Bronchial epithelial cell (primary cell): ENCODE data around the gene PREX1. TPM values are rescaled to one million over a fixed set of nuclear protein-coding genes. Genes with fewer than 3 reads are reported as not detected.

Experiments used
- DNase-seq: peaks from one replicate; pipeline ENCODE4 v3.0.0-alpha.2; 2010; ENCODE audit warnings: low read depth
- FAIRE-seq: peaks from 2 replicates; lab custom pipeline; 2011; peaks lifted over from hg19 to GRCh38; lab: Jason Lieb, UNC
- H3K27me3 ChIP-seq: 2 replicates; pipeline ENCODE4 v1.5.1; 2011; ENCODE audit warnings: low read length; ENCODE audit not compliant: control insufficient read depth, insufficient read depth
- H3K36me3 ChIP-seq: 2 replicates; pipeline ENCODE4 v1.5.1; 2011; ENCODE audit warnings: low read length; ENCODE audit not compliant: control insufficient read depth, insufficient read depth
- H3K4me3 ChIP-seq: 2 replicates; pipeline ENCODE4 v1.5.1; 2011; ENCODE audit warnings: mild to moderate bottlenecking, low read depth, low read length, control low read depth
- total RNA-seq: library from RNA; depleted of rRNA; stranded (reverse); fragments of >200 nt; gene quantifications from 2 replicates; pipeline ENCODE4 v1.2.1, GENCODE V29; 2014
- TF ChIP-seq, protein P1 (sequence below): IDR thresholded peaks from 2 replicates; pipeline ENCODE4 v1.5.1; 2011; ENCODE audit warnings: mild to moderate bottlenecking, moderate library complexity, low read length, control low read depth, inconsistent platforms; ENCODE audit not compliant: insufficient read depth, severe bottlenecking

The PREX1 gene
- total RNA-seq, 1 donor from 2014 or later = under 0.01 TPM

DNA sequence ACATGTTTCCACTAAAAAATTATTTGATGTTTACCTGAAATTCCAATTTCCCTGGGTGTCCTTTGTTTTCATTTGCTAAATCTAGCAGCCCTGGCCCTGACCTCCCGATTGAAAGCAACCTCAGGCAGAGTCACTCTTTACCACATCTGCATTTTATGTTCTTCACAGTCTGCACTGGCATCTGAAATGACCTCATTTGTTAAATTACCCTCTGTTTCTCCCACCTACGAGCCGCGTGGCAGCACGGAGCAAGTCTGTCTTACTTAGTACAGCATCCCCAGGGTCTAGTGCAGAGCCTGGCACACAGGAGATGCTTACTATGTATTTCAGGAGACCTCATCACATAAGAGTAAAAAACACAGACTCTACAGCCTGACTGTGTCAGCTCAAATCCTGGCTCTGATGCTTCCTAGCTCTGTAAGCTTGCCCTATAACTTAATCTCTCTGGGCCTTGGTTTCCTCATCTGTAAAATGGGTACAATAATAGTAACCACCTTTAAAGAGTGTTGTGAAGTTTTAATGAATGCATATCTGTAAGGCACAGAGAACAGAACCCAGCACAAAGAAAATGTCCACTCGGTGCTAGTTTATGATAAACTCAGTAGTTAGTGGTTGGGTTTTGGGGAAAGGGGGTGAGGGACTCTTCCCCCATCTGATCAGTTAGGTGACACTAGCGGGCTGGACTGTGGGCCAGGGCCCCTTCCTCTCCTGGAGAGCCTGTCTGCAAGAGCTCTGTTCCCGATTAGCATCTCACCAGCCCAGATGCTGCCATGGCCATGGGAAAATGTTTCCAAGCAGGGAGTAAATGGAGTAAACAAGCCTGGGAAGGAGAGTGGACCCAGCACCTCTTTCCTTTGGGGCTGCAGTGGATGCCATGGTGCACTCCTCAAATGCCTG lies 88.2 kb downstream of the PREX1 start:
- Histone ChIP-seq H3K36me3 (no peaks in the 10 kb centered on the region), H3K4me3 (no peak overlapping the region), H3K27me3 (no peaks in the 10 kb centered on the region)
- TF ChIP-seq, protein P1, sequence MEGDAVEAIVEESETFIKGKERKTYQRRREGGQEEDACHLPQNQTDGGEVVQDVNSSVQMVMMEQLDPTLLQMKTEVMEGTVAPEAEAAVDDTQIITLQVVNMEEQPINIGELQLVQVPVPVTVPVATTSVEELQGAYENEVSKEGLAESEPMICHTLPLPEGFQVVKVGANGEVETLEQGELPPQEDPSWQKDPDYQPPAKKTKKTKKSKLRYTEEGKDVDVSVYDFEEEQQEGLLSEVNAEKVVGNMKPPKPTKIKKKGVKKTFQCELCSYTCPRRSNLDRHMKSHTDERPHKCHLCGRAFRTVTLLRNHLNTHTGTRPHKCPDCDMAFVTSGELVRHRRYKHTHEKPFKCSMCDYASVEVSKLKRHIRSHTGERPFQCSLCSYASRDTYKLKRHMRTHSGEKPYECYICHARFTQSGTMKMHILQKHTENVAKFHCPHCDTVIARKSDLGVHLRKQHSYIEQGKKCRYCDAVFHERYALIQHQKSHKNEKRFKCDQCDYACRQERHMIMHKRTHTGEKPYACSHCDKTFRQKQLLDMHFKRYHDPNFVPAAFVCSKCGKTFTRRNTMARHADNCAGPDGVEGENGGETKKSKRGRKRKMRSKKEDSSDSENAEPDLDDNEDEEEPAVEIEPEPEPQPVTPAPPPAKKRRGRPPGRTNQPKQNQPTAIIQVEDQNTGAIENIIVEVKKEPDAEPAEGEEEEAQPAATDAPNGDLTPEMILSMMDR = no peak
- no peak for FAIRE-seq
- no peak for DNase-seq

DNA sequence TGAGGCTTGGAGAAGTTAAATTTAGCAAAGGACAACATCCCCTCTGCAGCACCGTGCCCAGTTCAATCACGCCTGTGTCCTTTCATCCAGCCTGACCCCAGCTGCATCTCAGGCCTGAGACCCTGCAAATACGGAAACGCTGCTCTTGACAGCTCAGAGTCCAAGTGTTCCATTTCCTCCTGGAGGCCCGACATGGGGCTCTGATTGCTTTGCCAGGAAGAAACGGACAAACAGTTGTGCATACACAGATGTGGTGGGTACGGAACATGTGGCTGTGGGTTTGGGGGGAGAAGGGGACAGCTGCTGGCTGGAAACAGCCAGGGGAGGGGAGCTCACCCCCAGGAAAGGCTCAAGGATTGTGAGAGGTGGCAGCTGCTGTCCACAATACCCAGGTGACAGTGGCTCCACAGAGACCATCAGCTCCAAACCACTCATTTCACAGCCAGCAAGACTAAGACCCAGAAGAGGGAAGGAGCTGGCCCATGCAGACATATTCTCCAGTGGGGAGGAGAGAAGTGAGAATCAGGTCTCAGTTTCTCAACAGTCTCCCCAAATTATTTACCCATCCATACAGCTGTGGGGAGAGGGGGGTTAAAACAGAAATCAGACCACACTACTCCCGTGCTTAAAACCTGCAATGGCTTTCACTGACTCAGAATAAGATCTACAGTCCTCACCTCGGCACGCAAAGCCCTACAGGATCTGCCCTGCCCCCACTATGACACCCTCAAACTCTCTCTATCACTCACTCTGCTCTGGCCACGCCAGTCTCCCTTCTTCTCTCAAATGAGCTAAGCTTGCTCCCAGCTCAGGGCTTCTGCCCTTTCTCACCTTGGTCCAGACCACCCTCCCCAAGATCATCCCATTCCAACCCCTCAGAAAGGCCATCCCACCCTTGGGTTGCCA lies 89.1 kb downstream of the PREX1 start:
- TF ChIP-seq, protein P1 = no peak
- Histone ChIP-seq H3K36me3 (no peaks in the 10 kb centered on the region), H3K27me3 (no peaks in the 10 kb centered on the region), H3K4me3 (no peak overlapping the region)
- no peak for DNase-seq
- FAIRE-seq = no peak

DNA sequence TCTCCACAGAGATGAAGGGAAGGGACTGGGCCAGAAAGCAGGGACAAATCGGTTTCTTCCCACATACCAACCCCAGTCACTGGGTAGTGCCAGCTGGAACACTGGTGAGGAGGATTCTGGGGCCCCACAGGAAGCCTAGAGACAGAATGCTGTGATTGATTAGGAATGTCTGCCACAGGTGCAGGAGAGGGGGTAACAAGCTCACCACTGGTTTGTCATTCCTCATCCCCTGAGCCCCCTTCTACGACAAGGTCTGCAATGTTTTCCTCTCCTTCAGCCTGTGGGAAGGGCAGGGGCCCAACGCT lies 89.8 kb downstream of the PREX1 start:
- DNase-seq (no peak), FAIRE-seq (no peak)
- Histone ChIP-seq H3K4me3 (no peak overlapping the region), H3K27me3 (no peaks in the 10 kb centered on the region), H3K36me3 (no peaks in the 10 kb centered on the region)
- TF ChIP-seq, protein P1 = no peak

DNA sequence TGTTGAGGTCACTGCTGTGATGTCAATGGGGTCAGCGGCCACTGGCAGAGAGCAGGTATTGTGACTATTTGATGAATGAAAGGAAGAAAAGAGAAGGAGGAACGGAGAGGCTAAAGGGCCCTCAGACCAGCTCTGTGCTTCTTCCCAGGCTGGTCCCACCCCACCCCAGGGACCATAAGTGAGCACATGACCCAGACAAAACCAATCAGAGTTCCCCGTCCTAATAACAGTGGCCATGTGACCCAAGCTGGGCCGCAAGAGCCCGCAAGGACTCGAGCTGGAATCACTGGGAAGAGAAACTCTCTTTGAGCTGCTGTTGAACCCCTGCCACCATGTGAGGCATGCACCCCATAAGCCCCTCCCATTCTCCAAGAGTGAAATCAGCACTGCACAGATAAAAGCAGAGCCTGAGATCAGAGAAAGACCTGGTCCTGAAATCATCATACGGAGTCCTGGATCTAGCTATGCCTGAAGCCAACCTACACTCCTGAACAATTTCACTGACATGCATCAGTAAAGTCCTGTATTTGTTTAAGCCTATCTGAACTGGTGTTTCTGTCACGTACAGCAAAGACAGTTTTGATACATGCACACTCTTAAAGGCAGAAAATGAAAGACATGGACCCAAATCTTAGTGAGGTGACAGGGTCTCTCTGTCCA lies 90.2 kb downstream of the PREX1 start:
- no peaks in the 10 kb centered on the region for H3K27me3 ChIP-seq
- no peaks in the 10 kb centered on the region for H3K36me3 ChIP-seq

DNA sequence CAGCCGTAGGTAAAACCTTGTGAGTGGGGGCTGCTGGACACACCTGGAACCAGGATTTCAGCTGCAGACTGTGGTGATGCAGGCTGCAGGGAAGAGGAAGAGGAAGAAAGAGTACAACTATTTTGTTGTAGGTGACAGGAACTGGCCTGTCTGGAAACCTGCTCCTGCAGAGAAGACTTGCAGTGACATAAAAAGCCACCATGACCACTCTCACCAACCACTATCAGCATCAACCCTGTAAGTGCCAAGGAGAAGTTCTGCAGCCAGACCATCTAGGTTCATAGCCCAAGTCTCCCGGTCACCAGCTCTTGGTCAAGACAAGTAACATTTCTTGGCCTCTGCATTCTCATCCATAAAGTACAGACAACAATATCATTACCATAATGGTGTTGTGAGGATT lies 91.2 kb downstream of the PREX1 start:
- H3K27me3 ChIP-seq = no peaks in the 10 kb centered on the region
- TF ChIP-seq, protein P1 = no peak
- FAIRE-seq = no peak
- no peak for DNase-seq
- H3K4me3 ChIP-seq = no peak overlapping the region
- no peaks in the 10 kb centered on the region for H3K36me3 ChIP-seq

More for the DNA sequence above, 90.2 kb downstream of the PREX1 start:
- TF ChIP-seq, protein P1 = no peak
- DNase-seq (no peak), FAIRE-seq (no peak)
- H3K4me3 ChIP-seq = no peak overlapping the region
